SKM-1 (cell line): Measurements from ENCODE around the gene SPATC1L.
"Not testable (repeated sequence)": the region's sequence is repeated elsewhere in the genome, so short reads cannot be mapped to it uniquely, and the experiment has no call there.

Experiments used
- DNase-seq: peaks from one replicate; lab custom pipeline; 2025; ENCODE audit not compliant: unreplicated experiment; lab: John Stamatoyannopoulos, UW

SPATC1L gene

GRCh38 chr21:46200877-46201803 is 16.9 kb upstream of the SPATC1L start:
- not testable (repeated sequence) for DNase-seq

GRCh38 chr21:46199436-46200373 is 15.4 kb upstream of the SPATC1L start:
- no peak for DNase-seq

GRCh38 chr21:46196733-46197132 is 12.5 kb upstream of the SPATC1L start:
- DNase-seq, result no peak

GRCh38 chr21:46195595-46196195 is 11.4 kb upstream of the SPATC1L start:
- DNase-seq, result no peak

- no peak for DNase-seq
Measured at GRCh38 chr21:46194374-46195334, 10.4 kb upstream of the SPATC1L start.

GRCh38 chr21:46193829-46194373 is 9.6 kb upstream of the SPATC1L start:
- DNase-seq, result no peak

- DNase-seq, result no peak
Measured at GRCh38 chr21:46191686-46192575, 7.7 kb upstream of the SPATC1L start.

- DNase-seq, result no peak
Measured at GRCh38 chr21:46191257-46191685, 7.0 kb upstream of the SPATC1L start.

GRCh38 chr21:46190491-46191131 is 6.4 kb upstream of the SPATC1L start:
- DNase-seq, result no peak

GRCh38 chr21:46189959-46190490 is 5.8 kb upstream of the SPATC1L start:
- DNase-seq, result no peak

GRCh38 chr21:46189213-46189958 is 5.1 kb upstream of the SPATC1L start:
- DNase-seq, result no peak

- DNase-seq, result no peak
Measured at GRCh38 chr21:46188226-46189212, 4.3 kb upstream of the SPATC1L start.

GRCh38 chr21:46187814-46188213 is 3.6 kb upstream of the SPATC1L start:
- no peak for DNase-seq

- DNase-seq, result no peak
Measured at GRCh38 chr21:46187261-46187660, 3.0 kb upstream of the SPATC1L start.

GRCh38 chr21:46185716-46186115 is 1.5 kb upstream of the SPATC1L start:
- no peak for DNase-seq
